ENCODE data around the gene DROSHA.

Gene DROSHA

DNA sequence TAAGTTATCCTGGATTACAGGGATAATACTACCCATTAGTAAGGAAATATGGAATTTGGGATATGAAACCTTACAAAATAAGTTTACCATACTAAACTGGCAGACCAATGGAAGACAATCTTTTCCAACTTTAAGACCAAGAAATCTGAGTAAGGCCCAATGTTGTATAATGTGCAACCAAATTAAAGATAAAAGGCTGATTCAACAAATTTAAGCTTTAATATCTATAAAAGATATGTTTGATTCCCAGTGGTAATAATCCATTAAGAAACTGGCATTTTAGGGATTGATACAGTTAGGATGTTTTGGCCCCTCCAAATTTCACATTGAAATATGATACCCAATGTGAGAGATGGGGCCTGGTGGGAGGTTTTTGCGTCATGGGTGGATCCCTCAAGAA lies 66.6 kb downstream of the DROSHA start:
- H3K4me3 ChIP-seq (ENCODE audit: low read depth, low read length), result no peak overlapping the region
- no peak for TF ChIP-seq POLR2A (IDR thresholded peaks at IDR 0.05; ENCODE audit: extremely low read depth, insufficient read length)
- TF ChIP-seq MYC (IDR thresholded peaks at IDR 0.05; ENCODE audit: low read depth, low read length), result no peak
- TF ChIP-seq, protein P1, sequence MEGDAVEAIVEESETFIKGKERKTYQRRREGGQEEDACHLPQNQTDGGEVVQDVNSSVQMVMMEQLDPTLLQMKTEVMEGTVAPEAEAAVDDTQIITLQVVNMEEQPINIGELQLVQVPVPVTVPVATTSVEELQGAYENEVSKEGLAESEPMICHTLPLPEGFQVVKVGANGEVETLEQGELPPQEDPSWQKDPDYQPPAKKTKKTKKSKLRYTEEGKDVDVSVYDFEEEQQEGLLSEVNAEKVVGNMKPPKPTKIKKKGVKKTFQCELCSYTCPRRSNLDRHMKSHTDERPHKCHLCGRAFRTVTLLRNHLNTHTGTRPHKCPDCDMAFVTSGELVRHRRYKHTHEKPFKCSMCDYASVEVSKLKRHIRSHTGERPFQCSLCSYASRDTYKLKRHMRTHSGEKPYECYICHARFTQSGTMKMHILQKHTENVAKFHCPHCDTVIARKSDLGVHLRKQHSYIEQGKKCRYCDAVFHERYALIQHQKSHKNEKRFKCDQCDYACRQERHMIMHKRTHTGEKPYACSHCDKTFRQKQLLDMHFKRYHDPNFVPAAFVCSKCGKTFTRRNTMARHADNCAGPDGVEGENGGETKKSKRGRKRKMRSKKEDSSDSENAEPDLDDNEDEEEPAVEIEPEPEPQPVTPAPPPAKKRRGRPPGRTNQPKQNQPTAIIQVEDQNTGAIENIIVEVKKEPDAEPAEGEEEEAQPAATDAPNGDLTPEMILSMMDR (IDR thresholded peaks at IDR 0.05; ENCODE audit: low read depth, low read length), result no peak
- TF ChIP-seq, protein P2, sequence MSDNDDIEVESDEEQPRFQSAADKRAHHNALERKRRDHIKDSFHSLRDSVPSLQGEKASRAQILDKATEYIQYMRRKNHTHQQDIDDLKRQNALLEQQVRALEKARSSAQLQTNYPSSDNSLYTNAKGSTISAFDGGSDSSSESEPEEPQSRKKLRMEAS (IDR thresholded peaks at IDR 0.05; ENCODE audit: low read depth, low read length), result no peak
- no peak for DNase-seq (ENCODE audit: low read depth)

DNA sequence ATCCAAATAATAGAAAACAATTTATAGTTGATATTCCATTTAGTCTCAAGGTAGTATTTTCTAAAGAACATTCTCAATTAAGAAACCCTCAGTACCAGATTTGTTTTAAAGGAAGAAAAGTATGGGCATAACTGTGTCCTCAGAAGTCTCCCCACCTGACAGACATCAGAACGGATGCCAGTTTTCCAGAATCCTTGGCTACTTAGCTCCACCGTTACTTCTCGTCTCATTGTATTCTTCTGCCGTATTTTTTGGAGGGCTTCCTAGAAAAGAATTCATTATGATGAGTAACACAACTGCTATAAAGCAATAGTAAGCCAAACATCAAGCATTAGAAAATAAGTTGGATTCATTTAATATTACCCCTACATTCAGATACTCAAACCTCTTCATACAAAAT lies 67.8 kb downstream of the DROSHA start:
- no peak for DNase-seq (ENCODE audit: low read depth)
- TF ChIP-seq, protein P1 (IDR thresholded peaks at IDR 0.05; ENCODE audit: low read depth, low read length), result no peak
- TF ChIP-seq MYC (IDR thresholded peaks at IDR 0.05; ENCODE audit: low read depth, low read length) (no peak), POLR2A (IDR thresholded peaks at IDR 0.05; ENCODE audit: extremely low read depth, insufficient read length) (no peak)
- TF ChIP-seq, protein P2 (IDR thresholded peaks at IDR 0.05; ENCODE audit: low read depth, low read length), result no peak

DNA sequence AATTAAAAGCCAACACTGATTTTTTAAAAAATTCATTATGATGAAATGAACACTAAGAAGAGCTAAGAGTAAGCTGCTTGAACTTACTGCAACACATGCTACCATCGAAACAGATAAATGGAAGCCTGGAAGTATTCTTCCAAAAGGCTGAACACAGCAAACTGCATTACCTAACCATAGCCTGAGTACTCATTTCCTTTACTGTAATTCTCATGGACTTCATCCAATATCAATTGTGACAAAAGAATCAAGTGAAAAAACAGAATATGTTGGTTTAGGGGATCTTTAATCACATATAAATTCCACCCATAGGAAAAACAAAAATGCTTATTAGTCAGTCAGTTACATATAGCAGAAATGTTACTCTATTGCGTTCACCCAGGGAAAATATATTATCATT lies 68.5 kb downstream of the DROSHA start:
- no peak for DNase-seq (ENCODE audit: low read depth)
- TF ChIP-seq, protein P1 (IDR thresholded peaks at IDR 0.05; ENCODE audit: low read depth, low read length), result no peak
- TF ChIP-seq POLR2A (IDR thresholded peaks at IDR 0.05; ENCODE audit: extremely low read depth, insufficient read length) (no peak), MYC (IDR thresholded peaks at IDR 0.05; ENCODE audit: low read depth, low read length) (no peak)
- TF ChIP-seq, protein P2 (IDR thresholded peaks at IDR 0.05; ENCODE audit: low read depth, low read length), result no peak
- no peak overlapping the region for H3K4me3 ChIP-seq (ENCODE audit: low read depth, low read length)

More for the DNA sequence above, 67.8 kb downstream of the DROSHA start:
- no peak overlapping the region for H3K4me3 ChIP-seq (ENCODE audit: low read depth, low read length)

DNA sequence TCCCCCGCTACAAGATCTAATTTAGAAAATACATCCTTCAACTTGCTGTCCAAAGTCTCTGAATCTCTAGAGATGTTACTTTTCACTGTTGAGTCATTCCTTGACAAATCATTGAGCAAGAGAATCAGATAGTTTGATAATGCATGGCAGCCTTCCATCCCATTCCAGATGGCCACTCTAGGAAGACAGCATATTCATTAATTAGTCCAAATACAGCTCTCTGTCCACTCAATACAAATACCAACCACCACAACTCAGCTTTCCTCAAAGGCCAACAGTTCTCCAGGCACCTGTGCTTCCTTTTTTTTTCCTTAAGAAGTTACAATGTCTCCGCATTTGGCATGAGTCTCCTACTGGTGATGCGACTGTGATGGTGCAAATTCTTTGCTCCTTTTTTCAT lies 72.3 kb downstream of the DROSHA start:
- no peak overlapping the region for H3K4me3 ChIP-seq (ENCODE audit: low read depth, low read length)
- TF ChIP-seq, protein P1 (IDR thresholded peaks at IDR 0.05; ENCODE audit: low read depth, low read length), result no peak
- TF ChIP-seq, protein P2 (IDR thresholded peaks at IDR 0.05; ENCODE audit: low read depth, low read length), result no peak
- TF ChIP-seq POLR2A (IDR thresholded peaks at IDR 0.05; ENCODE audit: extremely low read depth, insufficient read length) (no peak), MYC (IDR thresholded peaks at IDR 0.05; ENCODE audit: low read depth, low read length) (no peak)
- no peak for DNase-seq (ENCODE audit: low read depth)

DNA sequence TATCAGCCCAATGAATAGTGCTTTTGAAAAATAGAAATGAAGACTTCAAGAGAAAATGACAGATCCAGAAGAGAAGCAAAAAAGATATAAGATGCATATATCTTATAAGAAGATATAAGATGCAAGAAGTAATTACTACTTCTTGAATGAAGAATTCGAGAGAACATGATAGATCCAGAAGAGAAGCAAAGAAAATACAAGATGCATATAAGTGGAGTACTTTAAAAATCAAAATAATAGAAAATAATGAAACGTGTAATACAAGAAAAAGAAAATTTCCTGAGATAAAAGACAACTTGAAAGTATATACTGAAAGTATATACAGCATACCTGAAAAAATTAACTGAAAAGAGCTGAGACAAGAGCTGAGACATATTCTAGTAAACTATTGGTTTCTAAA lies 76.7 kb downstream of the DROSHA start:
- TF ChIP-seq MYC (IDR thresholded peaks at IDR 0.05; ENCODE audit: low read depth, low read length) (no peak), POLR2A (IDR thresholded peaks at IDR 0.05; ENCODE audit: extremely low read depth, insufficient read length) (no peak)
- TF ChIP-seq, protein P2 (IDR thresholded peaks at IDR 0.05; ENCODE audit: low read depth, low read length), result no peak
- TF ChIP-seq, protein P1 (IDR thresholded peaks at IDR 0.05; ENCODE audit: low read depth, low read length), result no peak
- no peak for DNase-seq (ENCODE audit: low read depth)

More for the DNA sequence above, 76.7 kb downstream of the DROSHA start:
- H3K4me3 ChIP-seq (ENCODE audit: low read depth, low read length), result no peak overlapping the region

All from NB4 (cell line).